Measurements from ENCODE around the gene A1CF. TPM values are rescaled to one million over a fixed set of nuclear protein-coding genes. Genes with fewer than 3 reads are reported as not detected.
"Not testable (repeated sequence)": the region's sequence is repeated elsewhere in the genome, so short reads cannot be mapped to it uniquely, and the experiment has no call there.

Gene A1CF
- total RNA-seq, 1 donor from 2014 or later, result not detected

DNA sequence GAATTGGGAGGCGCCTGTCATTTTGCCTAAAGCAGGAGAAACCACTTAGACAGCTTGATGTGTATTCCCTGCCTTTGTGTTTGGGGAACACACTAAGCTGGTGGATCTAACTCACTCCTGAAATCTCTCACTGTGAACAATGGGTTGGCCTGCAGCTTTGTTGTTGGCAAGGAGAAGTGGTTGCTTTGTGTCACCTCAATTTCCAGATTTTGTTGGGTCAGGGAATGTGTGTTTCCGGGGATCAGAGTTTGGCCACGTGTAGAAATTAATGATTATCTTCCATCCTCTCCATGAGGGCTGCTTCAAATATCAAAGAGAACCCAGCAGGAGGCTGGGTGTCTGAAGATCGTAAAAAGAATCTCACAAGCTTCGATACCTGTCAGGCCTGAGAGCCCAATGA lies 27.8 kb downstream of the A1CF start:
- DNase-seq, result no peak

GRCh38 chr10:50855461-50855860 lies 30.0 kb downstream of the A1CF start:
- no peak for DNase-seq

GRCh38 chr10:50855015-50855414 lies 30.4 kb downstream of the A1CF start:
- DNase-seq, result no peak

- no peak for DNase-seq
Measured at GRCh38 chr10:50853557-50853956, 31.9 kb downstream of the A1CF start.

DNA sequence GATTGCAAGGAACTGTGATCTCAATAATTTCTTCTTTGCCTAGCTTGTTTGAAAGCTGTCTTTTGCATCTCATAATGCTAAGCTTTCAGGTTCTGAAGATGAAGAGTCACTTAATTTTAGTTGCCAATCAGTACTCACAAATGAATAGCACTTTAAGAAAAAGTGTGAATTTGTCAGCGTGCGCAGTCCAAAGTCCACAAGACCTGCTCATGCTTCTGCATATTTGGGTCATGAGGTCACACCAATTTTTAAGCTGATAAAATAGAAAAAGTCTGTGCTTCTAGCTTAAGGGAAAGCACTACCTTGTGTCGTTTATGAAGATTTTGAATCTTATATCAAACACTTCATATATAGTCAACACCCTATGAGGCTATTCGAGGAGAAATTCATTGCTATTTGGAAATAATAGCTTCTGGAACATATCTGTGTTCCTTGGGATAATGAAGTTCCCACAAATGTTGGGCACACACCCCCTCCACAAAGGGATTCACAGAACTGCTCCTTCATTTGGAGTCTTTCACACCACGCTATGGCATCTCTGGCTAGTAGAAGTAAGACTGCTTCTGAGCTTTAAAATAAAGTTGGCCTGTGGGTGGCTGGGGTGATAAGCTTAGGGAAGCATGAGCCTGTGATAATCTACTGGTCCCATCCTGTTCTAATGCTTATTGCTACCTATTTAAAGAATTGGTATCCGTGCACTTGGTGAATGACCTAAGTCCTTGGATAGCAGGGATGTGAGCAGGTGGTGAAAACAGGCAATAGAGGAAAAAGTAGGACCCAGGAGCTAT lies 33.3 kb downstream of the A1CF start:
- no peak for DNase-seq

DNA sequence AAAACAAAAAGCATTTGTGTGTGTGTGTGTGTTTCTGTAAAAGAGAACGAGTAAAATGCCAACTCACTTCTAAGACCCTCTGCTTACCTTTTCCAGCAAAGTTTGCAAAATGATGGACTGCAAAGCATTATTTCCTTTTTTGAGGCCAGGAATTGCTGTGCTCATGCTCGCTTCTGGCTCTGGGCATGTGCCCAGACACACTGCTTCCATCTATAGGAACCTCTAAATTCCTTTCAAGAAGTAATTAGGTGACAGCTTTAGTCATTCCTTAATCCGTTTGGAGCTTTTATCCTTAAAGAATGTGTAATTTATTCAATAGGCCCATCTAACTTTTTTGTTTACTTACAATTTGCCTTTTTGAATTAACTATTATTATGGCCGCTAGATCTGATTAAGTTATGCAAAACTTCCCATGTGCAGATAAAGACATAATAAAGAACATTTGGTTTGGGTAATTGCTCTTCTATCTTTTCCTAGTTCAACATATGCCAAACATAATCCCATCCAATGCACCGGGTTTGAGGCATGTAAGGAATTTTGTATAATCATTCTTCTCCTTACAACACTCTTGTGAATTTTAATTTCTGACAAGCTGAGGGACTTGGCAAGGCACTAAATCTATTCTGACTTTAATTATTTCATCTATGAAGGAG lies 34.7 kb downstream of the A1CF start:
- no peak for DNase-seq

DNA sequence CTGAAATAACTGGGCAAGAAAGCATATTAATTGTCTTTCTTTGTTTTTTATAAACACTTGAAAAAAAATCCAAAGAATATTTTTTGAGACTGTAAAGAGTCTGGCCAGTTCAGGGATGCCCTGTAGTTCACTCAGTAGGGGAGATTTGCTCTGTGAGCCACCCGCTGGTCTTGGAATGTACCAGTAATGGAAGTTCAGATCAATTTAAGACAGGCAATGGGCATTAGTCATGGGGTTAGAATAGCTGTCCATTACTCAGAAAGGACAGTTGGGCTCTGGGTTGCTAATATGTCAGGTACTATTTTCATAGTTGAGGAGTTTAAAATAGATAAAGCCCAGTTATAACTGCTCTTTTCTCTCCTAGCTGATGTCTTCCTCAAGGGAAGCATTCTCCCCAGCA lies 38.7 kb downstream of the A1CF start:
- DNase-seq, result no peak

DNA sequence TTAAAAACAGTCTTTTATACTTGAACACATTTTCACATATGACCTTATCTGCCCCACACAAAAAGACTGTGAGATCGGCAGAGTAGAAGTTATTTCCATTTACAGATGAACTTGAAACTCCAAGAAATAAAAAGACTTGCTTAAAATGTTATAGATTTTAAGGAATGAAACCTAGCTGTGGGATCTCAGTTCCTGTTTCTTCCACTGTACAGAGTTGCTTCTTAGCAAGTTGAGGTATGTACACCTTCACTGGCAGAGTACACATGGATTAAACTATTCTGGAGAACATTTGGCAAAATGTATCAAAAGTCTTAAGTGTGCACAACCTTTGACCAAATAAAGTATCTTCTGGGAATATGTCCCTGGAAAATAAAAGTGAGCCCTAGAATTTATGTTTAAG lies 48.3 kb downstream of the A1CF start:
- no peak for DNase-seq

DNA sequence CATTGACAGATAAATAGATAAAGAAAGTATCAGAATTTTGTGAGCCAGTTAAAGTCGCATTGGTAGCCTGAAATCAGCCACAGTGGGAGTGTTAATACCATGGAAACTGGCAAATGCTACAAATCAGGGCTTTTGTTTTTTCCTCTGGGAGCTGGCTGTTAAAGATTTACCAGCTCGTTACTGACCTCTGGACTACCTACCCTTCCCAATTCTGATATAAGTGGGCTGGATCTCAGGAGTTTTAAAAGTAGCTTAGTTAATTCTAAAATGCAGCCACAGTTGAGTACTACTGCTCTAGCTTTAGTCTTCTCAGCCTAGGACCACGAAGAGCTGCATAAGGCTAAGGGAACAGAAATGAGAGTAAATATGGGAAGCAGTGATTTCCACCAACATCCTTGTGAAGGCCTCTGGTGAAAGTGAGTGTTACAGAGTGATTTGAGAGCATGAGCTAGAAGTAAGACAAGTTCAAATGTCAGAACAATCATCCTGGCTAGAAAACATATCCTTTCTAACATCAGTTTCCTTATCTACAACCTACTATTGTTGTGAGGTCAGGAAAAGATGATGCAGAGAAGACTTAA lies 53.2 kb downstream of the A1CF start:
- DNase-seq, result no peak

- DNase-seq, result no peak
Measured at GRCh38 chr10:50830066-50830465, 55.4 kb downstream of the A1CF start.

- no peak for DNase-seq
Measured at GRCh38 chr10:50824782-50825181, 60.6 kb downstream of the A1CF start.

GRCh38 chr10:50823789-50824188 lies 61.6 kb downstream of the A1CF start:
- no peak for DNase-seq

- DNase-seq, result no peak
Measured at GRCh38 chr10:50809596-50809995, 75.8 kb downstream of the A1CF start.

DNA sequence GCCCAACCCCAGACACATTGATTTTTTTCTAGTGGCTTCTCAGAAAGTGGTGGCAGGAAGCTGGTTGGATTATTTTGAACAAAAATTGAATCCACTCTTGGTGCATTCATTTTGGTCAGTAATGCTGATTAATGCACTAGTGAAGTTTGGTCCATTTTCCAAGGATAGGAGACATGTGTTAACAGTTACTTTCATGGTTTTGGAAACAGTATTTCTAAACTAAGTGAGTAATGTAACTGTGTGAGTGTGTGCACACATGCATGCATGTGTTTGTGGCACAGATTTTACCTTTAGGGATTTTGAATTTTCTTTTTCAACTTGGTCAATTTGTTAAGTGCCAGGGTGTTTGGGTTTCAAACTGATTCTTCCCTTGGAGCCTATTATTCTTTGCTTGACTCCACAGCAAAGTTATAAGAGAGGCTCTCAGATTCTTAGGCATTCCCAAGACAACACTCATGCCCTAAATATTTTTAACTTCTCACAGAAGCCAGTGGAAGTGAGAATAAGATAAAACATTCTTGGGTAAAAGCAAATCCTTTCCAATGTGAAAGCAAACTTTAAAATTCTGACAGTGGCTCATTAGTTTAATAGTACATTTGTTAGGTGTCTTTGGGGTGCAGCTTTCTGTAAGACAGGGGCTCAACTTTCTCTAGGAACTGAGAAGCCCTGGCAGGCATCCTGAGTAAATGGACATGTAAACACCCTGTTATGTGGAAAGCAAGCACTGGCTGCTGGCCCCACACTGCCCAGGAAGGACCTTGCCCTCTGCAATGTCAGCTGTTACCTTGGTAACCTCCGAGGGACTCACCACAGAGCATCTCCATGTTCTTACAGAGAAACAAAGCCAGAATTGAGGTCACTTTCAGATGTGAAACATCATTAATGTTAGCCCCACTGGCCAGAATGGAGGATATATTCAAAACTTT lies 77.3 kb downstream of the A1CF start:
- DNase-seq, result no peak

DNA sequence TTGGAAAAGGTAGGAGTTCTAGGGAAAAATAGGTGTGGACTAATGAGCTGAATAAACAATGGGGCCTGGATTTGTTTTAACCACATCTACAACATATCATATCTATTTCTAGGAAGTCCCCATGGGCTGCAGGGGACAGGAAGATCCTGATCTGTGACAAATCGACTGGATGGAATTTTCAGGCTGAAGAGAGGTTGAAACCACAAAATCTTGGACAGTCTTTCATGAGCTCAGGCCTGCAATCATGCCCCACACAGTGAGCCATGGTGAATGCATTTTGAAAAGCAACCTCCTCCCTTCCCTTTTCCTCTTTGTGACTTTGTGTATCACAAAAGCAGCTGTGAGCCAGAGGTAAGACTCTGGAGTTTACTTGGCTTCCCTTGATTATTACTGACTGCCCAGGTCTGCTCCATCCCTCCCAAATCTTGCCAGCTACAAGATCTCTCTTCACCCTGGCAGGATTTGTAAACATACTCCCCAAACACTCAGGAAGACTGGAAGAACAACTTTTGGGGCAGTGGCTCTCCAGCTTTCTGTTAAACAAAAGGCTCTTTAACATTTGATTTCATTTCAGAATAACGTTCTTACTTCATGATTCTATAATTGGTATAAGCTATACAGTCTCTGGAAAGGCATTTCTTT lies 79.3 kb downstream of the A1CF start:
- DNase-seq, result no peak

DNA sequence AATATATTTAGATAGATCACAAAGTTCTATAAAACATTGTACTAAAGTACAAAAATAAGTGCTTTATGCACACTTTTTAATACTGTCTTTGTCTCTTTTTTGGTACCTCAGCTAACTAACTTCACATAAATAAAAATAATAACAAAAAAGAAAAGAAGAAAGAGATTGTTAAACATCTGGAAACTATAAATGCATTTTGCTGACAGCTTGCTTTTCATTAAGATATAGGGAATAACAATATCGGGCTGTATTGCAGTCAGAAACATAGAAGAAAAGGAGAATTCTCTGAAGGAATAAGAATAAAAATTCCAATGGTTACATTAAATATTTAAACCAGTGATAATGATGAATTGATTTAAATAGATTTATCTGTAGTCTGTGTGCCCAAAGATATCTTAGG lies 85.8 kb downstream of the A1CF start:
- DNase-seq, result no peak

- no peak for DNase-seq
Measured at GRCh38 chr10:50798297-50798696, 87.1 kb downstream of the A1CF start.

- DNase-seq, result no peak
Measured at GRCh38 chr10:50796693-50797092, 88.7 kb downstream of the A1CF start.

DNA sequence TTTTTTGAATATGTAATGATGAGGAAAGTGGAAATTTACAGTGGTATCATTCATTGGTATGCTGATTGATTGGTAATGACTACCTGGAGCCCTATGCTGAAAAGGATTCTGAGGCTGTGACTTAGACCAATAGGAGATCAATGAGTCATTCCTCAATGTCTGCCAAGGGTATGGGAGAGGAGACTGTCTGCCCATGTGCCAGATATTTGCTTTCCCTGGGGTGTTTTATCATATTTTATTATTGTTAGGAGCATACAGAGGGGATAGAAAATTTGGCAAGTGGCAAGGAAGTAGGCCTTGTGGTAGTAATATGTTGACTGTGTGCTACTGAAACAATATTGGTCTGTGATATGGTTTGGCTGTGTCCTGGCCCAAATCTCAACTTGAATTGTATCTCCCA lies 90.9 kb downstream of the A1CF start:
- no peak for DNase-seq

- DNase-seq, result peak; percentile 64
Measured at GRCh38 chr10:50788951-50789945, 96.2 kb downstream of the A1CF start.

DNA sequence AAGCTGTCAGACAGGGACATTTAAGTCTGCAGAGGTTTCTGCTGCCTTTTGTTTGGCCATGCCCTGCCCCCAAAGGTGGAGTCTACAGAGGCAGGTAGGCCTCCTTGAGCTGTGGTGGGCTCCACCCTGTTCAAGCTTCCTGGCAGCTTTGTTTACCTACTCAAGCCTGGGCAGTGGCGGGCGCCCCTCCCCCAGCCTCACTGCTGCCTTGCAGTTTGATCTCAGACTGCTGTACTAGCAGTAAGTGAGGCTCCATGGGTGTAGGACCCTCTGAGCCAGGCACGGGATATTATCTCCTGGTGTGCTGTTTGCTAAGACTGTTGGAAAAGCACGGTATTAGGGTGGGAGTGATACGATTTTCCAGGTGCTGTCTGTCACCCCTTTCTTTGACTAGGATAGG lies 97.5 kb downstream of the A1CF start:
- not testable (repeated sequence) for DNase-seq
